ENCODE measurements around the gene FPR1. TPM values are rescaled to one million over a fixed set of nuclear protein-coding genes. Genes with fewer than 3 reads are reported as not detected.

Gene FPR1
- total RNA-seq, 1 experiment from 2014 or later, result 10.9 TPM

GRCh38 chr19:51706885-51707284, 44.8 kb downstream of the FPR1 start:
- no peak for DNase-seq (ENCODE audit: low read depth)

GRCh38 chr19:51706296-51706695, 45.4 kb downstream of the FPR1 start:
- DNase-seq (ENCODE audit: low read depth), result no peak

- no peak for DNase-seq (ENCODE audit: low read depth)
Observed at GRCh38 chr19:51704626-51705025, 47.1 kb downstream of the FPR1 start.

- peak; percentile 89 for DNase-seq (ENCODE audit: low read depth)
Observed at GRCh38 chr19:51703575-51704515, 47.8 kb downstream of the FPR1 start.

DNA sequence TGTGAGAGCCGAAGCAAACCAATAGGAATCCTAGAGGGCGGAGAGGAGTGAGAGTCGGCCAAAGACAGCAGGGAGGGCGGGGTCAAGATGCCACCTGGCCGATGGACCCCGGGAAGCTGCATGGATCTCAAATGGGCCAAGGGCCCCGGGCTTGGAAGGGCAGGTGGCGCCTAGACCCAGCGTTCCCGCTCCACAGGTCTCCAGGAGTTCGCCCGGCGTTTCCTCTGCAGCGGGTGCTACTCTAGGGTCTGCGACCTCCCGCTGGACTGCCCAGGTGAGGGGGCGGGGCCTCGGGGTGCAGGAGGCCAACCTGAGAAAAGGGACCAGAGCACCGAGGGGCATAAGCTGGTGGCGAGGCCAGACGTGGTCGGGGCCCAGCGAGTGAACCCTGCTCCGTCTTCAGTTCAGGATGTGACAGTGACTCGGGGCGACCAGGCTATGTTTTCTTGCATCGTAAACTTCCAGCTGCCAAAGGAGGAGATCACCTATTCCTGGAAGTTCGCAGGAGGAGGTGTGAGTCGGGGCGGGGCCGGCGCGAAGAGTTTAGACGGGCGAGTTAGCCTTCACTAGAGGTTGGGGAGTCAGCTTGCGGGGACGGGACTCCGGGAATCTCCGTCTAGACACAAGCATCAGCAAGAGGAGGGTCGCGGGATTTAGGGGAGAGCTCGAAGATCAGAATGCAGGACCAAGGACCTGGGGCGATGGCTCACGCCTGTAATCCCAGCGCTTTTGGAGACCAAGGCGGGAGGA, 48.7 kb downstream of the FPR1 start:
- DNase-seq (ENCODE audit: low read depth), result no peak

DNA sequence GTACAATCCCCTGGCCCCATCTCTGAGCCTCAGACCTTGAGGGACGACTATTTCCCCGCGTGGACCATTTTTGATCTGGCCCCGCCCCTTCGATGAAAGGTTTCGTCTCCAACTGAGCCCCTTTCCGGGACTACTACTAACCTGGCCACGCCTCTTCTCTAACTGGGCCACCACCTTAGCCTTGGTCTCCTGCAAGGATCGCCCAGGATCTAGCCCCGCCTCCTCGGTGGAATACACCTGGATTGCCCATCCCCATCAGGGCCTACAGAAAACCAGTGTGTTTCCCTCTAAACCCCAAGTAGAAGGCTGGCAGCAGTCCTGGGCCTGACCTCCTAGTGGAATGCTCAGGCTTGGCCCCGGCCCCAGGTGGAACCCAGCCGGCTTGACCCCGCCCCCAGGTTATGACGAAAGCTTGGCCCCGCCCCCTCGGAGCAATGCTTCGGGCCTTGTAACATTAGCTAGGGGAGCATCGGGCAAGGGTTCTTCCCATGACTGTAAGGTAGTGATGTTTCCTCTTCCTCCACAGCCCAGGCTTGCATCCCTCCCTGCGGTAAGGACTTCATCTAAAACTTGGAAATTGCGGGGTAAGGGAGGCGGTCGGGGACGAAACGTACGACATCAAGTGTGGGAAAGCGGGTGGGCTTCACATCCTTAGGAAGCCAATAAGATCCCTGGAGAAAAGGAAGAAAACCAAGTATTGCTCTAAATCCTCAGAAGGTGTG, 49.4 kb downstream of the FPR1 start:
- peak; percentile 32 for DNase-seq (ENCODE audit: low read depth)

DNA sequence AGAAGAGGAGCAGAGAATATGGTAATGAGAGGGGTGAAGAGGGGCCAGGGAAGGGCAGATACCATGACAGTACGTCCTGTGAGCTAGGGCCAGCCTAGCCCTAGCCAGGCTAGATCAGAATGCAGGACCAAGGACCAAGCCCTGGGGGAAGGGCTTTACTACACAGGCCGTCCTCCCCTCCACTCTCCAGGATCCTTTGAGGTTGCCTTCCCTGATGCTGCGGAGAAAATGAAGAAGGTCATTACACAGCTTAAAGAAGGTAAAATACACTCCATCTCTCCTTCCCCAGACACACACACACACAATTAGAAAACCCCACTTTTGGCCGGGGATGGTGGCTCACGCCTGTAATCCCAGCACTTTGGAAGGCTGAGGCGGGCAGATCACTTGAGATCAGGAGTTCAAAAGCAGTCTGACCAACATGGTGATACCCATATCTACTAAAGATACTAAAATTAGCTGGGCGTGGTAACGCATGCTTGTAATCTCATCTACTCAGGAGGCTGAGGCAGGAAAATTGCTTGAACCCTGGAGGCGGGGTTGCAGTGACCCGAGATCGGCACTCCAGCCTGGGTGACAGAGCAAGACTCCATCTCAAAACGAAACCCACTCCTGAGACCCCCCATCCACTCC, 50.1 kb downstream of the FPR1 start:
- no peak for DNase-seq (ENCODE audit: low read depth)

- no peak for DNase-seq (ENCODE audit: low read depth)
Observed at GRCh38 chr19:51699170-51699569, 52.5 kb downstream of the FPR1 start.

DNA sequence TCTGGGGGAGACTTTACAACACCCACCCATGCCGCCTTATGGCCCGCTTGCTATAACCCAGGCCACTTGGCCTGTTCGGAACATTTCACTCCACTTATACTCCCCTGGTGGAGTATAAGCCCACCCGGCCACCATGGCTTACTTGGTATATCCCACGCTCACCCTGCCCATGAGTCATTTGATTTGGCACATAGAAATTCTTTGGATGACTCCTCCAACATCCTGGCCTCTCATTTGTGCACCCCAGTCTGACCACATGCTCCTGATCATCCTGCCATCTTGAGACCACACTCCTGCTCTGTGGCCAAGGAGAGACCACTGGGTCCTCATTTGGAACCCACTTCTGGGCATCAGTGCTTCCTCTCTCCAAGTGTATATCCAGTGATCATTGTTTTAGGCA, 53.4 kb downstream of the FPR1 start:
- DNase-seq (ENCODE audit: low read depth), result peak; percentile 59

DNA sequence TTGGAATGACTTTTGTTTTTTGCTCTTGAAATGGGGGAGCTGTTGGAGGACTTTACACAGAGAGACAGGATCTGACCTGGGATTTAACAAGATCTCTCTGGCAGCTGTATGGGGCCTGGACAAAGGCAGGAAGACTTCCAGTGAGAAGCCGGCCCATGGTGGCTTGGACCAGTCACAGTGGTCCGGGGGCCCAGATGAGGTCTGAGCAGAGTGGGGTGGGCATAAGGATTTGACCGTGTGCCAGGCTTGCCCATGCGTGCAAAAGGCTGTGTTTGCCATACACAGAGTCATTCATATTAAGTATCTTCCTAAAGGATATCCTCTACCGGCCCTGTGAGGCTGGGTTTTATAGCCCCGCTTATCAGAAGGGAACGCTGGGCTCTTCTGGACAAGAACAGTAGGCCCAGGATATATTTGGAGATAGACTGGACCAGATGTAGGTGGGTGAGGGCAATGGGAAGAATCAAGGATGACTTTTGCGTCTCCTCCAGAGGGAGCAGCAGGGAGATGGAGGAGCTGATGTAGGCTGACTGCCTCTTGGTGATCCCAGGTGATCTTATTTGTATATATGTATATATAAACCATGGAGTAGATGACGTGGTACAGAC, 54.4 kb downstream of the FPR1 start:
- no peak for DNase-seq (ENCODE audit: low read depth)

GRCh38 chr19:51696606-51697005, 55.1 kb downstream of the FPR1 start:
- DNase-seq (ENCODE audit: low read depth), result no peak

Other genes with a start within 250 kb of the FPR1 start
- gene SIGLEC6, start 220.2 kb downstream of the FPR1 start, total RNA-seq (2014; rRNA removed), result not detected in 2 replicates
- 2.9 and 4.0 TPM in 2 replicates for gene ZNF175, start 180.6 kb downstream of the FPR1 start, total RNA-seq (2014; rRNA removed)
- gene SIGLEC5, start 121.5 kb downstream of the FPR1 start, total RNA-seq (2014; rRNA removed), result not detected in 2 replicates
- not detected in 2 replicates for gene SIGLEC14, start 105.1 kb downstream of the FPR1 start, total RNA-seq (2014; rRNA removed)
- 12.9 and 27.3 TPM in 2 replicates for gene SPACA6, start 58.5 kb downstream of the FPR1 start, total RNA-seq (2014; rRNA removed)
- gene HAS1, start 27.9 kb downstream of the FPR1 start, total RNA-seq (2014; rRNA removed), result 59.1 and 139 TPM in 2 replicates
- 0.40 and 1.8 TPM in 2 replicates for gene FPR2, start 9.3 kb upstream of the FPR1 start, total RNA-seq (2014; rRNA removed)
- gene FPR3, start 43.3 kb upstream of the FPR1 start, total RNA-seq (2014; rRNA removed), result not detected in 2 replicates
- gene ZNF577, start 136.1 kb upstream of the FPR1 start, total RNA-seq (2014; rRNA removed), result 4.6 and 6.6 TPM in 2 replicates
- gene ZNF649, start 153.1 kb upstream of the FPR1 start, total RNA-seq (2014; rRNA removed), result 8.7 and 9.1 TPM in 2 replicates
- 6.2 and 6.6 TPM in 2 replicates for gene ZNF613, start 175.6 kb upstream of the FPR1 start, total RNA-seq (2014; rRNA removed)
- gene ZNF350, start 235.0 kb upstream of the FPR1 start, total RNA-seq (2014; rRNA removed), result 5.6 and 7.6 TPM in 2 replicates

Measured in LHCN-M2 (cell line).